B cell (primary cell): Measurements from ENCODE around the gene RIN3. TPM values are rescaled to one million over a fixed set of nuclear protein-coding genes. Genes with fewer than 3 reads are reported as not detected.

Source experiments
- ATAC-seq: fragments of 200-7000 bp; cut with Tn5 transposase; one replicate; pipeline ENCODE4 v1.10.0; 2021; ENCODE audit warnings: low read depth, mild to moderate bottlenecking, moderate number of reproducible peaks, moderate library complexity
- CTCF ChIA-PET: fragments of 350-600 bp; sonication (Branson Sonifier 250); formaldehyde crosslinking; loops from one replicate; lab custom pipeline; 2021; ENCODE audit warnings: antibody characterized with exemption, inconsistent platforms; lab: Charles Lee
- POLR2A ChIA-PET: fragments of 350-600 bp; sonication (Branson Sonifier 250); formaldehyde crosslinking; loops from one replicate; lab custom pipeline; 2021; ENCODE audit warnings: antibody characterized with exemption; lab: Charles Lee
- DNase-seq: peaks from one replicate; pipeline ENCODE4 v3.0.0; 2013
- H2AFZ ChIP-seq: 2 replicates; pipeline ENCODE4 v1.6.1; 2012; ENCODE audit warnings: mild to moderate bottlenecking, low read depth, low read length; ENCODE audit not compliant: insufficient read depth, poor library complexity, severe bottlenecking
- H3K27ac ChIP-seq, 2 donors: 1 replicate in 1 of 2; 2 replicates in 1 of 2; pipeline ENCODE4 v1.5.1; 2012 to 2013; ENCODE audit warnings: low read length in 2 of 2, mild to moderate bottlenecking in 2 of 2, moderate library complexity in 1 of 2
- H3K27me3 ChIP-seq, 4 experiments: fragments of 200-600 bp in 1 of 4; sonication (generic) in 1 of 4; replicated peaks in 1 of 4; 1 replicate in 2 of 4; 2 replicates in 2 of 4; pipeline versions ENCODE4 v1.6.1 to v1.7.0; 2013 to 2016; ENCODE audit warnings: low read length in 3 of 4, mild to moderate bottlenecking in 2 of 4, mixed read lengths in 1 of 4, moderate library complexity in 1 of 4; ENCODE audit not compliant: insufficient read depth in 4 of 4, control insufficient read depth in 3 of 4; ENCODE audit errors: control extremely low read depth in 1 of 4
- H3K36me3 ChIP-seq, 2 experiments: replicated peaks in 1 of 2; 1 replicate in 1 of 2; 2 replicates in 1 of 2; pipeline versions ENCODE4 v1.6.1 to v1.7.1; 2013; ENCODE audit warnings: low read length in 1 of 2; ENCODE audit not compliant: insufficient read depth in 2 of 2, control insufficient read depth in 1 of 2; ENCODE audit errors: control extremely low read depth in 1 of 2, extremely low read depth in 1 of 2
- H3K4me1 ChIP-seq, 2 donors: fragments of 200-600 bp in 1 of 2; sonication (generic) in 1 of 2; 1 replicate in 1 of 2; 2 replicates in 1 of 2; pipeline versions ENCODE4 v1.5.1 to v1.6.1; 2013 to 2017; ENCODE audit warnings: low read length in 2 of 2; ENCODE audit not compliant: control insufficient read depth in 2 of 2, insufficient read depth in 2 of 2
- H3K4me2 ChIP-seq: replicated peaks from 2 replicates; pipeline ENCODE3; 2012; ENCODE audit warnings: mild to moderate bottlenecking, low read depth, low read length; ENCODE audit not compliant: poor library complexity, severe bottlenecking
- H3K4me3 ChIP-seq, 5 experiments: fragments of 200-600 bp in 1 of 5; sonication (generic) in 1 of 5; 1 replicate in 3 of 5; 2 replicates in 2 of 5; pipeline versions ENCODE4 v1.5.1 to v1.7.0; 2011 to 2016; ENCODE audit warnings: low read length in 4 of 5, mild to moderate bottlenecking in 4 of 5, low read depth in 2 of 5, control low read depth in 1 of 5, moderate library complexity in 1 of 5; ENCODE audit not compliant: insufficient read depth in 1 of 5; ENCODE audit errors: control extremely low read depth in 1 of 5, extremely low read depth in 1 of 5
- H3K79me2 ChIP-seq: fragments of 200-600 bp; sonication (generic); one replicate; pipeline ENCODE4 v1.6.0; 2016; ENCODE audit warnings: low read length; ENCODE audit not compliant: control insufficient read depth, insufficient read depth
- H3K9ac ChIP-seq: fragments of 200-600 bp; sonication (generic); 2 replicates; pipeline ENCODE4 v1.6.1; 2017; ENCODE audit warnings: mild to moderate bottlenecking, low read length, moderate library complexity
- H3K9me3 ChIP-seq, 3 donors: one replicate each; pipeline versions ENCODE4 v1.6.1 to v1.7.1; 2013; ENCODE audit warnings: low read length in 2 of 3; ENCODE audit not compliant: control insufficient read depth in 2 of 3, insufficient read depth in 1 of 3; ENCODE audit errors: control extremely low read depth in 1 of 3
- H4K20me1 ChIP-seq: 2 replicates; pipeline ENCODE4 v1.6.0; 2012; ENCODE audit warnings: mild to moderate bottlenecking, low read length; ENCODE audit not compliant: insufficient read depth, control insufficient read depth, poor library complexity, severe bottlenecking
- H3K27ac Mint-ChIP-seq: one replicate; pipeline ENCODE4 v1.8.0; 2021; ENCODE audit warnings: mixed read lengths
- H3K27me3 Mint-ChIP-seq: one replicate; pipeline ENCODE4 v1.8.0; 2021; ENCODE audit warnings: mixed read lengths
- H3K4me1 Mint-ChIP-seq: one replicate; pipeline ENCODE4 v1.8.0; 2021; ENCODE audit warnings: mixed read lengths
- H3K4me3 Mint-ChIP-seq: one replicate; pipeline ENCODE4 v1.8.0; 2021; ENCODE audit warnings: mixed read lengths
- H3K9me3 Mint-ChIP-seq: one replicate; pipeline ENCODE4 v1.8.0; 2022; ENCODE audit warnings: mixed read lengths; ENCODE audit not compliant: insufficient read depth
- EZH2 ChIP-seq: IDR thresholded peaks from 2 replicates; pipeline ENCODE4 v1.6.1; 2012; ENCODE audit warnings: borderline replicate concordance, low read depth, mild to moderate bottlenecking, moderate library complexity, low read length; ENCODE audit not compliant: insufficient read depth, poor library complexity, severe bottlenecking
- WGBS: methylation state at CpG from one replicate; pipeline ENCODE4 v1.1.5; 2013; ENCODE audit warnings: missing lambda C conversion rate; ENCODE audit not compliant: insufficient coverage; 5-methylcytosine and 5-hydroxymethylcytosine counted together
- intact Hi-C: fragments of 100-400 bp; cut with micrococcal nuclease; formaldehyde crosslinking; loops from one replicate; pipeline ENCODE4 v1.10.0; 2022
- polyA plus RNA-seq: library from polyadenylated mRNA; depleted of rRNA; stranded (reverse); fragments of >200 nt; gene quantifications from 2 replicates; pipeline ENCODE4 v1.2.3, GENCODE V29; 2012
- total RNA-seq, 2 donors: library from RNA; stranded (reverse); fragments of 120-200 nt in 1 of 2; gene quantifications; 1 replicate in 1 of 2; 2 replicates in 1 of 2; pipeline versions ENCODE4 v1.2.3 to v1.2.4, GENCODE V29; 2013 to 2022
- TF ChIP-seq, protein P1 (sequence below): fragments of 200-600 bp; IDR thresholded peaks from one replicate; pipeline ENCODE4 v1.8.0; 2022; ENCODE audit warnings: antibody characterized with exemption, mild to moderate bottlenecking

The RIN3 gene
- total and polyA plus RNA-seq, 2 donors (not counting 1 experiment from before 2014, with no cell fraction given), result 62.1 to 123 TPM

DNA sequence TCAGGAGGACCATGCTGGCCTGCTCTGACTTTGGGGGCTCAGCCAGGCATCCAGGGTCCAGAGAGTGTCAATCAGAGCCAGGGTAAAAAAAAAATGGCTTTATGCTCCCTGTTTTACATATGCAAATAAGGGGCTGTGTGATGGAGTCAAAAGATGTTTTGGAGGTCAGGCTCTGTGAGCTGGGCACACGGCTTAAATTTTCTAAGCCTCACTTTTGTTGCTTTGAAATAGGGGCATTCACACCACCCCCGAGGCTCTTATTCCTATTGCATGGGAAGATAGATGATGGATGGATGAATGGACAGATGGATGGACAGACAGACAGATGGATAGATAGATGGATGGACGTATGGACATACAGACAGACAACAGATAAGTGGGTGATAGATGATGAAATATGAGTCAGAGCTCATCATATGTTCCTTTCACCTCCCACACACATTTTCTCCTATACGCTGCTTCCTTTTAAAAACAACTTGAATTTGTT lies 42.7 kb downstream of the RIN3 start:
- Histone ChIP-seq H3K4me2 (peak overlapping the region; percentile 58), H3K27ac (no peak overlapping the region), H3K4me1 (peaks cover 39% of the 10 kb centered on the region in 2 donors), H3K4me3 (no peak overlapping the region), H2AFZ (no peak overlapping the region), H3K9ac (peak overlapping the region; percentile 10), H3K36me3 (peaks cover 0 to 32% of the 10 kb centered on the region in 2 experiments), H3K27me3 (peaks cover 0 to 17% (median 6%) of the 10 kb centered on the region in 4 experiments), H4K20me1 (peaks cover 28% of the 10 kb centered on the region), H3K79me2 (peaks cover 38% of the 10 kb centered on the region), H3K9me3 (no peaks in the 10 kb centered on the region)
- H3K4me1 Mint-ChIP-seq, result peaks cover 39% of the 10 kb centered on the region
- intact Hi-C loops, result loop anchor here (10.0 kb wide), 2 partner anchors 59 to 229 kb away; no protein-coding TSS in a partner anchor
- POLR2A ChIA-PET, result interaction anchor here (1.3 kb wide), 1 partner anchor 12 kb away, joined by 4 read pairs; no protein-coding TSS in a partner anchor
- H3K9me3 Mint-ChIP-seq, result no peaks in the 10 kb centered on the region
- no peak for TF ChIP-seq EZH2
- TF ChIP-seq, protein P1, sequence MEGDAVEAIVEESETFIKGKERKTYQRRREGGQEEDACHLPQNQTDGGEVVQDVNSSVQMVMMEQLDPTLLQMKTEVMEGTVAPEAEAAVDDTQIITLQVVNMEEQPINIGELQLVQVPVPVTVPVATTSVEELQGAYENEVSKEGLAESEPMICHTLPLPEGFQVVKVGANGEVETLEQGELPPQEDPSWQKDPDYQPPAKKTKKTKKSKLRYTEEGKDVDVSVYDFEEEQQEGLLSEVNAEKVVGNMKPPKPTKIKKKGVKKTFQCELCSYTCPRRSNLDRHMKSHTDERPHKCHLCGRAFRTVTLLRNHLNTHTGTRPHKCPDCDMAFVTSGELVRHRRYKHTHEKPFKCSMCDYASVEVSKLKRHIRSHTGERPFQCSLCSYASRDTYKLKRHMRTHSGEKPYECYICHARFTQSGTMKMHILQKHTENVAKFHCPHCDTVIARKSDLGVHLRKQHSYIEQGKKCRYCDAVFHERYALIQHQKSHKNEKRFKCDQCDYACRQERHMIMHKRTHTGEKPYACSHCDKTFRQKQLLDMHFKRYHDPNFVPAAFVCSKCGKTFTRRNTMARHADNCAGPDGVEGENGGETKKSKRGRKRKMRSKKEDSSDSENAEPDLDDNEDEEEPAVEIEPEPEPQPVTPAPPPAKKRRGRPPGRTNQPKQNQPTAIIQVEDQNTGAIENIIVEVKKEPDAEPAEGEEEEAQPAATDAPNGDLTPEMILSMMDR, result no peak
- ATAC-seq, result peak; percentile 8
- peak overlapping the region; percentile 22 for H3K27ac Mint-ChIP-seq
- CTCF ChIA-PET, result interaction anchor here (0.7 to 2.3 kb wide), 4 partner anchors 21 to 220 kb away, joined by 3 to 13 read pairs (median 4); no protein-coding TSS in a partner anchor
- WGBS, result 61% methylated on average over 2 of the region's 4 CpGs
- no peak for DNase-seq
- H3K4me3 Mint-ChIP-seq, result peak overlapping the region; percentile 70
- H3K27me3 Mint-ChIP-seq, result peaks cover 20% of the 10 kb centered on the region

DNA sequence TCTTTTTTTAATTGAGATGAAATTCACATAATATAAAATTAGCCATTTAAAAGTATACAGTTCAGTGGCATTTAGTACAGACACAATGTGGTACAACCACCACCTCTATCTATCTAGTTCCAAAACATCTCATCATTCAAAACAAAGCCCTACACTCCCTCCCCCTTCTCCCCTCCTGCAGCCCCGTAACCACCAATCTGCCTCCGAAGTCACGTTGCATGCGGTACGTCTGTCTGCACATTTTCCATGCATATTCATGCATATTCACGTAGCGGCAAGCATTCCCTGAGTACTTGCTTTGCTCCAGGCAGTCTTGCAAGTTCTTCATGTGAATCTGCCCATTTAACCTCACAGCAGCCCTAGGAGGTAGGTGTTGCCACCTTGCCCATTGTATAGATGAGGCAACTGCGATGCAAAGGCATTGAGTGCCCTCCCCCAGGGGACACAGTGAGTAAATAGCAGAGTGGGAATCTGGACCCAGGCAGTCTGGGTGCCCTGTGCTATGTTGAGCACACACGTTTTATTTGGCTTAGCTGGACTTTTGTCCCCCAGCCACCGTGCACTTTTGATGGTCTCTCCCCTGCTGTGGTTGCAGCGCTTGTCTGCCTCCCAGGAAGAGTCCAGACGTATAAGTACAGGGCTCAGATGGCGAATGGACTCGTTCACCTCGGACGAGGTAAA lies 43.4 kb downstream of the RIN3 start:
- peaks cover 19% of the 10 kb centered on the region for H3K27me3 Mint-ChIP-seq
- WGBS, result 95% methylated on average over 16 of the region's 16 CpGs

More for the DNA sequence above, 43.4 kb downstream of the RIN3 start:
- Histone ChIP-seq H3K27me3 (peaks cover 0 to 17% (median 6%) of the 10 kb centered on the region in 4 experiments), H3K9me3 (no peaks in the 10 kb centered on the region), H3K4me2 (no peak overlapping the region), H3K36me3 (peaks cover 0 to 32% of the 10 kb centered on the region in 2 experiments), H4K20me1 (peaks cover 22% of the 10 kb centered on the region), H3K4me1 (peaks cover 32% of the 10 kb centered on the region in 2 donors), H3K9ac (no peak overlapping the region), H2AFZ (no peak overlapping the region), H3K27ac (no peak overlapping the region), H3K79me2 (peaks cover 35% of the 10 kb centered on the region), H3K4me3 (no peak overlapping the region)
- Mint-ChIP-seq H3K9me3 (no peaks in the 10 kb centered on the region), H3K27ac (peak overlapping the region; percentile 15), H3K4me1 (peaks cover 32% of the 10 kb centered on the region), H3K4me3 (peak overlapping the region; percentile 10)
- no peak for ATAC-seq
- intact Hi-C loops, result loop anchor here (10.0 kb wide), 2 partner anchors 58 to 228 kb away; no protein-coding TSS in a partner anchor
- no peak for TF ChIP-seq EZH2
- ChIA-PET CTCF (interaction anchor here (0.6 to 0.7 kb wide), 2 partner anchors 13 to 219 kb away, joined by 3 read pairs; no protein-coding TSS in a partner anchor), POLR2A (no interaction called here)
- no peak for DNase-seq
